WTC11 (cell line): ENCODE measurements around the gene POM121L2. TPM values are rescaled to one million over a fixed set of nuclear protein-coding genes. Genes with fewer than 3 reads are reported as not detected.

Source experiments
- ATAC-seq: fragments of 200-7000 bp; cut with Tn5 transposase; 2 replicates; pipeline ENCODE4 v1.10.0; 2021; ENCODE audit warnings: mild to moderate bottlenecking, moderate library complexity
- CTCF ChIA-PET: fragments of 300-600 bp; sonication (Branson Sonifier 250); formaldehyde crosslinking; loops from one replicate; lab custom pipeline; 2021; ENCODE audit warnings: antibody characterized with exemption; lab: Charles Lee
- POLR2A ChIA-PET: fragments of 350-600 bp; sonication (Branson Sonifier 250); formaldehyde crosslinking; loops from one replicate; lab custom pipeline; 2021; ENCODE audit warnings: antibody characterized with exemption; lab: Charles Lee
- DNase-seq: peaks from one replicate; pipeline ENCODE4 v3.0.0; 2021; ENCODE audit warnings: low spot score
- H3K27ac Mint-ChIP-seq: 2 replicates; pipeline ENCODE4 v1.8.0; 2021; ENCODE audit warnings: mixed read lengths
- H3K27me3 Mint-ChIP-seq: 2 replicates; pipeline ENCODE4 v1.8.0; 2021; ENCODE audit warnings: low read depth, mild to moderate bottlenecking, moderate library complexity, mixed read lengths
- H3K36me3 Mint-ChIP-seq: 2 replicates; pipeline ENCODE4 v1.8.0; 2021; ENCODE audit warnings: mixed read lengths
- H3K4me1 Mint-ChIP-seq: 2 replicates; pipeline ENCODE4 v1.8.0; 2022; ENCODE audit warnings: mixed read lengths
- H3K4me3 Mint-ChIP-seq: 2 replicates; pipeline ENCODE4 v1.8.0; 2021; ENCODE audit warnings: mild to moderate bottlenecking, moderate library complexity, mixed read lengths
- H3K9me3 Mint-ChIP-seq: 2 replicates; pipeline ENCODE4 v1.8.0; 2021; ENCODE audit warnings: mixed read lengths
- ELF4 ChIP-seq: sonication (generic); formaldehyde crosslinking; IDR thresholded peaks from 2 replicates; pipeline ENCODE4 v1.8.1; 2022; ENCODE audit warnings: low read depth, mild to moderate bottlenecking, moderate library complexity, missing genetic modification reagents
- FOXJ3 ChIP-seq: sonication (generic); formaldehyde crosslinking; IDR thresholded peaks from 2 replicates; pipeline ENCODE4 v1.9.0; 2021; ENCODE audit warnings: missing genetic modification reagents, mild to moderate bottlenecking, borderline replicate concordance
- HMGXB4 ChIP-seq: sonication (generic); formaldehyde crosslinking; IDR thresholded peaks from 2 replicates; pipeline ENCODE4 v1.8.1; 2023; ENCODE audit warnings: mild to moderate bottlenecking, moderate library complexity, missing genetic modification reagents
- IRF1 ChIP-seq: sonication (generic); formaldehyde crosslinking; IDR thresholded peaks from 2 replicates; pipeline ENCODE4 v1.8.0; 2023; ENCODE audit warnings: missing genetic modification reagents
- ZNF416 ChIP-seq: fragments of 250-450 bp; sonication (Bioruptor Pico); IDR thresholded peaks from 2 replicates; pipeline ENCODE4 v1.9.0; 2021; ENCODE audit warnings: mild to moderate bottlenecking, inconsistent platforms
- total RNA-seq: library from RNA; stranded (reverse); gene quantifications from 3 replicates; pipeline ENCODE4 v1.2.3, GENCODE V29; 2021

POM121L2 gene
- total RNA-seq, 1 experiment from 2014 or later = 0.13 TPM

GRCh38 chr6:27260836-27261375 lies 51.2 kb downstream of the POM121L2 start:
- ATAC-seq (peak; percentile 36; the same call in 1 of the 2 replicates), DNase-seq (peak; percentile 37)
- peaks cover 29% of the 10 kb centered on the region for H3K27me3 Mint-ChIP-seq
- H3K4me1 Mint-ChIP-seq = peaks cover 7% of the 10 kb centered on the region
- TF ChIP-seq IRF1 (CRISPR knock-in tag) = no peak
- no peak for TF ChIP-seq ELF4 (CRISPR knock-in tag)
- no peak for TF ChIP-seq FOXJ3 (CRISPR knock-in tag)
- TF ChIP-seq, all 79 proteins: peak for 0
- POLR2A ChIA-PET = interaction anchor here (0.6 to 2.2 kb wide), 3 partner anchors 9 to 25 kb away, joined by 3 to 12 read pairs (median 4); no protein-coding TSS in a partner anchor
- Mint-ChIP-seq H3K36me3 (no peaks in the 10 kb centered on the region), H3K27ac (0 out of 2 replicates have a peak overlapping the region, but pooled peaks have one; percentile 79), H3K4me3 (peak overlapping the region; percentile 86), H3K9me3 (no peaks in the 10 kb centered on the region)
- CTCF ChIA-PET = interaction anchor here (0.6 to 2.3 kb wide), 7 partner anchors 9 to 235 kb away, joined by 3 to 25 read pairs (median 4); partner anchors contain the start of gene POM121L2

GRCh38 chr6:27260369-27260768 lies 51.7 kb downstream of the POM121L2 start:
- H3K36me3 Mint-ChIP-seq = no peaks in the 10 kb centered on the region
- peak; percentile 71 for ATAC-seq
- peaks cover 7% of the 10 kb centered on the region for H3K4me1 Mint-ChIP-seq
- CTCF ChIA-PET = interaction anchor here (0.6 to 2.3 kb wide), 4 partner anchors 9 to 72 kb away, joined by 3 to 25 read pairs (median 4); no protein-coding TSS in a partner anchor
- no peaks in the 10 kb centered on the region for H3K9me3 Mint-ChIP-seq
- POLR2A ChIA-PET = interaction anchor here (2.2 kb wide), 1 partner anchor 9 kb away, joined by 12 read pairs; no protein-coding TSS in a partner anchor
- H3K27me3 Mint-ChIP-seq = peaks cover 29% of the 10 kb centered on the region
- peak overlapping the region; percentile 86 for H3K4me3 Mint-ChIP-seq
- TF ChIP-seq ZNF416 (CRISPR knock-in tag) (no peak), HMGXB4 (CRISPR knock-in tag) (0 out of 2 replicates have a peak, but pooled peaks have one; percentile 11)
- H3K27ac Mint-ChIP-seq = peak overlapping the region; percentile 79
- peak; percentile 57 for DNase-seq

Other genes with a start within 250 kb of the POM121L2 start
- gene PRSS16, start 64.6 kb downstream of the POM121L2 start, total RNA-seq = 18.5 to 21.1 TPM (median 19.3 TPM) in 3 replicates
- gene ZNF391, start 76.5 kb upstream of the POM121L2 start, total RNA-seq = 9.4 to 11.5 TPM (median 11.3 TPM) in 3 replicates
- gene ZNF184, start 160.8 kb upstream of the POM121L2 start, total RNA-seq = 6.7 to 7.1 TPM (median 7.0 TPM) in 3 replicates